ENCODE data around the gene ZNF385C. TPM values are rescaled to one million over a fixed set of nuclear protein-coding genes. Genes with fewer than 3 reads are reported as not detected.

The ZNF385C gene
- total RNA-seq, 1 experiment from 2014 or later, result 1.7 TPM

- Histone ChIP-seq H3K4me3 (no peak overlapping the region), H3K4me1 (replicated peaks; ENCODE audit: insufficient read depth) (0 out of 2 replicates have a peak, but pooled peaks cover 3% of the 10 kb centered on the region), H4K20me1 (ENCODE audit: insufficient read depth) (no peaks in the 10 kb centered on the region), H3K4me2 (no peak overlapping the region), H3K9me3 (ENCODE audit: insufficient read depth, low read depth) (no peaks in the 10 kb centered on the region), H3K9me2 (ENCODE audit: insufficient read depth) (no peaks in the 10 kb centered on the region), H3K79me2 (ENCODE audit: low read depth) (no peaks in the 10 kb centered on the region), H2AFZ (no peak overlapping the region), H3K27me3 (ENCODE audit: insufficient read depth, low read depth) (peaks cover 27% of the 10 kb centered on the region; the same call in 1 of the 2 replicates), H3F3A (ENCODE audit: insufficient read depth, low read depth) (no peaks in the 10 kb centered on the region), H3K27ac (no peak overlapping the region), H3K36me3 (ENCODE audit: low read depth) (no peaks in the 10 kb centered on the region)
- BruUV-seq (replicated peaks), result no TSS peak
- TF ChIP-seq EZH2 (IDR thresholded peaks at IDR 0.05; ENCODE audit: low read depth) (no peak), CTCF (conservative IDR thresholded peaks at IDR 0.05) (no peak)
- CTCF ChIA-PET, result no interaction called here
- DNase-seq, result no peak
- intact Hi-C loops (cut with micrococcal nuclease; ENCODE audit: unreplicated experiment), result no loop called here
- POLR2A ChIA-PET (ENCODE audit: unreplicated experiment), result no interaction called here
These were observed 42.8 kb downstream of the ZNF385C start for GRCh38 chr17:42055496-42055895.

GRCh38 chr17:42055027-42055426, 43.2 kb downstream of the ZNF385C start:
- Histone ChIP-seq H3K4me1 (replicated peaks; ENCODE audit: insufficient read depth) (0 out of 2 replicates have a peak, but pooled peaks cover 3% of the 10 kb centered on the region), H3K9me2 (ENCODE audit: insufficient read depth) (no peaks in the 10 kb centered on the region), H3F3A (ENCODE audit: insufficient read depth, low read depth) (no peaks in the 10 kb centered on the region), H3K27me3 (ENCODE audit: insufficient read depth, low read depth) (peaks cover 27% of the 10 kb centered on the region; the same call in 1 of the 2 replicates), H3K36me3 (ENCODE audit: low read depth) (no peaks in the 10 kb centered on the region), H2AFZ (no peak overlapping the region), H3K9me3 (ENCODE audit: insufficient read depth, low read depth) (no peaks in the 10 kb centered on the region), H3K4me3 (no peak overlapping the region), H3K79me2 (ENCODE audit: low read depth) (no peaks in the 10 kb centered on the region), H3K4me2 (no peak overlapping the region), H4K20me1 (ENCODE audit: insufficient read depth) (no peaks in the 10 kb centered on the region), H3K27ac (no peak overlapping the region)
- POLR2A ChIA-PET (ENCODE audit: unreplicated experiment), result no interaction called here
- CTCF ChIA-PET, result no interaction called here
- no TSS peak for BruUV-seq (replicated peaks)
- no peak for DNase-seq
- no peak for TF ChIP-seq EZH2 (IDR thresholded peaks at IDR 0.05; ENCODE audit: low read depth)
- TF ChIP-seq CTCF (conservative IDR thresholded peaks at IDR 0.05), result no peak
- intact Hi-C loops (cut with micrococcal nuclease; ENCODE audit: unreplicated experiment), result no loop called here

GRCh38 chr17:42053731-42054500, 44.4 kb downstream of the ZNF385C start:
- no peak overlapping the region for H2AFZ ChIP-seq
- intact Hi-C loops (cut with micrococcal nuclease; ENCODE audit: unreplicated experiment), result loop anchor here (5.0 kb wide), 1 partner anchor 48 kb away; no protein-coding TSS in a partner anchor
- H3K4me1 ChIP-seq (replicated peaks; ENCODE audit: insufficient read depth), result 0 out of 2 replicates have a peak, but pooled peaks cover 3% of the 10 kb centered on the region
- TF ChIP-seq CTCF (conservative IDR thresholded peaks at IDR 0.05) (no peak), EZH2 (IDR thresholded peaks at IDR 0.05; ENCODE audit: low read depth) (no peak)
- ChIA-PET POLR2A (ENCODE audit: unreplicated experiment) (no interaction called here), CTCF (no interaction called here)
- no peaks in the 10 kb centered on the region for H3K36me3 ChIP-seq (ENCODE audit: low read depth)
- BruUV-seq (replicated peaks), result no TSS peak
- DNase-seq, result no peak
- no peaks in the 10 kb centered on the region for H3K9me2 ChIP-seq (ENCODE audit: insufficient read depth)
- H3K9me3 ChIP-seq (ENCODE audit: insufficient read depth, low read depth), result no peaks in the 10 kb centered on the region
- no peaks in the 10 kb centered on the region for H3K79me2 ChIP-seq (ENCODE audit: low read depth)
- H3K27ac ChIP-seq, result no peak overlapping the region
- H3K27me3 ChIP-seq (ENCODE audit: insufficient read depth, low read depth), result peaks cover 27% of the 10 kb centered on the region; the same call in 1 of the 2 replicates
- H4K20me1 ChIP-seq (ENCODE audit: insufficient read depth), result no peaks in the 10 kb centered on the region
- H3K4me3 ChIP-seq, result no peak overlapping the region
- H3K4me2 ChIP-seq, result no peak overlapping the region
- H3F3A ChIP-seq (ENCODE audit: insufficient read depth, low read depth), result no peaks in the 10 kb centered on the region

Data from PC-9 (cell line).